Activated CD8-positive, alpha-beta T cell treated with anti-CD3 and anti-CD28 coated beads for 36 hours (primary cell): ENCODE measurements around the gene PROX2. TPM values are rescaled to one million over a fixed set of nuclear protein-coding genes. Genes with fewer than 3 reads are reported as not detected.

ENCODE experiments used
- ATAC-seq: fragments of 200-7000 bp; cut with Tn5 transposase; one replicate; pipeline ENCODE4 v1.10.0; 2021; ENCODE audit warnings: mild to moderate bottlenecking, moderate library complexity
- CTCF ChIA-PET: fragments of 350-600 bp; sonication (Branson Sonifier 250); formaldehyde crosslinking; loops from one replicate; lab custom pipeline; 2021; ENCODE audit warnings: antibody characterized with exemption; lab: Charles Lee
- POLR2A ChIA-PET: fragments of 350-600 bp; sonication (Branson Sonifier 250); formaldehyde crosslinking; loops from one replicate; lab custom pipeline; 2021; ENCODE audit warnings: antibody characterized with exemption; lab: Charles Lee
- DNase-seq: peaks from one replicate; pipeline ENCODE4 v3.0.0-alpha.2; 2020
- H3K27ac Mint-ChIP-seq: one replicate; pipeline ENCODE4 v1.8.0; 2021; ENCODE audit warnings: mild to moderate bottlenecking, mixed read lengths
- H3K27me3 Mint-ChIP-seq: one replicate; pipeline ENCODE4 v1.8.0; 2021; ENCODE audit warnings: mixed read lengths
- H3K36me3 Mint-ChIP-seq: one replicate; pipeline ENCODE4 v1.8.0; 2021; ENCODE audit warnings: low read depth, mixed read lengths
- H3K4me1 Mint-ChIP-seq: one replicate; pipeline ENCODE4 v1.8.0; 2021; ENCODE audit warnings: low read depth, mixed read lengths
- H3K4me3 Mint-ChIP-seq: one replicate; pipeline ENCODE4 v1.8.0; 2021; ENCODE audit warnings: mild to moderate bottlenecking, moderate library complexity, mixed read lengths
- H3K9me3 Mint-ChIP-seq: one replicate; pipeline ENCODE4 v1.8.0; 2021; ENCODE audit warnings: mixed read lengths
- intact Hi-C: fragments of 100-400 bp; cut with micrococcal nuclease; formaldehyde crosslinking; loops from one replicate; pipeline ENCODE4 v1.10.0; 2022
- total RNA-seq, 2 experiments: library from RNA; stranded (reverse); gene quantifications; one replicate each; pipeline ENCODE4 v1.2.3, GENCODE V29; 2021
- TF ChIP-seq, protein P1 (sequence below): fragments of 200-600 bp; IDR thresholded peaks from one replicate; pipeline ENCODE4 v1.8.0; 2022; ENCODE audit warnings: antibody characterized with exemption, mild to moderate bottlenecking

PROX2 gene
- total RNA-seq, 2 experiments from 2014 or later = 0.38 to 0.65 TPM

GRCh38 chr14:74898694-74899093 lies 22.7 kb upstream of the PROX2 start:
- no peak for DNase-seq
- ChIA-PET POLR2A (interaction anchor here (0.9 to 1.4 kb wide), 3 partner anchors 10 to 38 kb away, joined by 3 to 4 read pairs (median 4); no protein-coding TSS in a partner anchor), CTCF (interaction anchor here (2.5 to 14.6 kb wide), 2 partner anchors 38 to 39 kb away, joined by 19 to 528 read pairs; no protein-coding TSS in a partner anchor)
- H3K4me1 Mint-ChIP-seq = peaks cover 7% of the 10 kb centered on the region
- H3K27me3 Mint-ChIP-seq = no peaks in the 10 kb centered on the region
- H3K36me3 Mint-ChIP-seq = peaks cover 67% of the 10 kb centered on the region
- peak overlapping the region; percentile 2 for H3K27ac Mint-ChIP-seq
- intact Hi-C loops = no loop called here
- no peak overlapping the region for H3K4me3 Mint-ChIP-seq
- ATAC-seq = no peak
- TF ChIP-seq, protein P1, sequence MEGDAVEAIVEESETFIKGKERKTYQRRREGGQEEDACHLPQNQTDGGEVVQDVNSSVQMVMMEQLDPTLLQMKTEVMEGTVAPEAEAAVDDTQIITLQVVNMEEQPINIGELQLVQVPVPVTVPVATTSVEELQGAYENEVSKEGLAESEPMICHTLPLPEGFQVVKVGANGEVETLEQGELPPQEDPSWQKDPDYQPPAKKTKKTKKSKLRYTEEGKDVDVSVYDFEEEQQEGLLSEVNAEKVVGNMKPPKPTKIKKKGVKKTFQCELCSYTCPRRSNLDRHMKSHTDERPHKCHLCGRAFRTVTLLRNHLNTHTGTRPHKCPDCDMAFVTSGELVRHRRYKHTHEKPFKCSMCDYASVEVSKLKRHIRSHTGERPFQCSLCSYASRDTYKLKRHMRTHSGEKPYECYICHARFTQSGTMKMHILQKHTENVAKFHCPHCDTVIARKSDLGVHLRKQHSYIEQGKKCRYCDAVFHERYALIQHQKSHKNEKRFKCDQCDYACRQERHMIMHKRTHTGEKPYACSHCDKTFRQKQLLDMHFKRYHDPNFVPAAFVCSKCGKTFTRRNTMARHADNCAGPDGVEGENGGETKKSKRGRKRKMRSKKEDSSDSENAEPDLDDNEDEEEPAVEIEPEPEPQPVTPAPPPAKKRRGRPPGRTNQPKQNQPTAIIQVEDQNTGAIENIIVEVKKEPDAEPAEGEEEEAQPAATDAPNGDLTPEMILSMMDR = no peak
- H3K9me3 Mint-ChIP-seq = no peaks in the 10 kb centered on the region

GRCh38 chr14:74898083-74898482 lies 22.1 kb upstream of the PROX2 start:
- ChIA-PET CTCF (interaction anchor here (0.8 to 7.1 kb wide), 4 partner anchors 8 to 40 kb away, joined by 3 to 73 read pairs (median 12); no protein-coding TSS in a partner anchor), POLR2A (interaction anchor here (0.9 to 1.5 kb wide), 6 partner anchors 9 to 62 kb away, joined by 3 to 5 read pairs (median 4); no protein-coding TSS in a partner anchor)
- Mint-ChIP-seq H3K27ac (no peak overlapping the region), H3K4me1 (peaks cover 6% of the 10 kb centered on the region), H3K36me3 (peaks cover 69% of the 10 kb centered on the region), H3K27me3 (no peaks in the 10 kb centered on the region), H3K9me3 (no peaks in the 10 kb centered on the region), H3K4me3 (no peak overlapping the region)
- intact Hi-C loops = no loop called here
- ATAC-seq = no peak
- TF ChIP-seq, protein P1 = no peak
- DNase-seq = no peak

DNA sequence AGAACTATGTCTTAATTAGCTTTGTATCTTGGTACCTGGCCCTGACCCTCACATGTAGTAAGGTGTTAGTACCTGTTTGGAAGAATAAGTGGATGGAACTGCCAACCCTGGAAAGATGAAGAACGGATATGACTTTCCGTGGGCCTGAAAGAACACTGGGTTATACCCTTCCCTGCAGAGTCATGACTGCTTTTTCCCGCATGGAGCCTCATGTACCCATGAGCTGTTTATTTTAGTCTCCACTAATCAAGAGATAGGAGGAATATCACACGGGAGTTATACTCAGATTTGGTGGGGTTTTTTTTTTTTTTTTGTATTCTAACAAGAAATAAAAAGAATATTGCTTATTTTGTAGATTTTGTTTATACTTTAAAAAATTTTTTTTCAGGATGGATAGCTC lies 21.7 kb upstream of the PROX2 start:
- DNase-seq (no peak), ATAC-seq (no peak)
- ChIA-PET POLR2A (interaction anchor here (0.9 to 1.5 kb wide), 6 partner anchors 8 to 62 kb away, joined by 3 to 5 read pairs (median 4); no protein-coding TSS in a partner anchor), CTCF (interaction anchor here (0.8 to 7.1 kb wide), 6 partner anchors 9 to 42 kb away, joined by 3 to 73 read pairs (median 5); no protein-coding TSS in a partner anchor)
- H3K9me3 Mint-ChIP-seq = no peaks in the 10 kb centered on the region
- H3K27ac Mint-ChIP-seq = no peak overlapping the region
- peaks cover 69% of the 10 kb centered on the region for H3K36me3 Mint-ChIP-seq
- H3K4me1 Mint-ChIP-seq = peaks cover 2% of the 10 kb centered on the region
- no peaks in the 10 kb centered on the region for H3K27me3 Mint-ChIP-seq
- no peak overlapping the region for H3K4me3 Mint-ChIP-seq
- intact Hi-C loops = no loop called here
- TF ChIP-seq, protein P1 = no peak

DNA sequence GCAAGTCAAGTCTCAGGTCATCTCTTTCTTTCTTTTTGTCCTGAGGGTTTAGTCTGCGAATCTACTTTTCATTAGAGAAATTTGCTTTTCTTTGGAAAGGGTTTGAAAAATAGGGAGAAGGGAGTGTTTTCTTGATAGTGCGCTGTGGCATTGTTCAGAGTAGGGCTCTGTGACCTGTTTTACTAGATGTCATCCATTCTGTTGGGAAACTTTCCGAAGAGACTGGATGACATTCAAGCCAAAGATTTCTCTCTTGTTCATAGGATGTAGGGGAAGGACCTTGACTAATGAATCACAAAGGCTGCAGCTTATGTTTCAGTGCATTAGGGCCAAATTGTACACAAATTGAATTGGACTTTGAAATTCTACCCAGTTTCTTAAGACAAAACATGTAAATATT lies 20.5 kb upstream of the PROX2 start:
- Mint-ChIP-seq H3K36me3 (peaks cover 66% of the 10 kb centered on the region), H3K9me3 (no peaks in the 10 kb centered on the region), H3K4me3 (no peak overlapping the region), H3K27ac (no peak overlapping the region), H3K4me1 (no peaks in the 10 kb centered on the region), H3K27me3 (no peaks in the 10 kb centered on the region)
- ChIA-PET POLR2A (interaction anchor here (0.9 to 1.5 kb wide), 5 partner anchors 9 to 28 kb away, joined by 3 to 5 read pairs (median 3); no protein-coding TSS in a partner anchor), CTCF (interaction anchor here (0.6 to 7.1 kb wide), 5 partner anchors 10 to 41 kb away, joined by 3 to 73 read pairs (median 5); no protein-coding TSS in a partner anchor)
- DNase-seq (no peak), ATAC-seq (no peak)
- TF ChIP-seq, protein P1 = no peak
- intact Hi-C loops = no loop called here

DNA sequence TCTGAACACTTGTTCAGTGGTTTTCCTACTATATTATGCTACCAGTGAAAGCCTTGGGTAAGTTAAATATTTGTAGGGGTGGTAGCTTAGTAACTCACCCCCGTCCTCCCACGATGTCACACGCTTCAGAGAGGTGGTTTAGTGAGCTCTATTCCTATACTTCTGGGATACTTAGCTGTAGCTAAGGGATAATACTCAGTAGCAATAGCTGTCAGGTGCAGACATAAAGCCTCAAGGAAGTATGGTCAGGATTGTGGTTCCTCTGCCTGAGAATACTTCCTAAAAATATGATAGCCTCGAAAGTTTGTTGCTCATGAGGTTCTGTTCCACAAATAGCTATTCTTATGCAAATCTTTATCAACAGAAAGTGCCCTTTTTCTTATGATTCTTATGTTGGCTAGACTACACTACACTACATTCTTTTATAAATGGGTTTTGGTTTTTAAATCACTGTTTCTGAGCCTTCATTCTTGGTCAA lies 17.7 kb upstream of the PROX2 start:
- intact Hi-C loops = no loop called here
- peak overlapping the region; percentile 34 for H3K27ac Mint-ChIP-seq
- no peaks in the 10 kb centered on the region for H3K27me3 Mint-ChIP-seq
- POLR2A ChIA-PET = interaction anchor here (1.2 to 2.5 kb wide), 5 partner anchors 8 to 17 kb away, joined by 3 to 10 read pairs (median 3); no protein-coding TSS in a partner anchor
- no peaks in the 10 kb centered on the region for H3K4me1 Mint-ChIP-seq
- H3K36me3 Mint-ChIP-seq = peaks cover 55% of the 10 kb centered on the region
- no peak for ATAC-seq
- H3K4me3 Mint-ChIP-seq = no peak overlapping the region
- TF ChIP-seq, protein P1 = no peak
- no peaks in the 10 kb centered on the region for H3K9me3 Mint-ChIP-seq
- DNase-seq = no peak
- CTCF ChIA-PET = interaction anchor here (0.7 to 8.1 kb wide), 7 partner anchors 8 to 285 kb away, joined by 3 to 94 read pairs (median 6); no protein-coding TSS in a partner anchor
